ENCODE measurements around the gene AKAIN1.

The AKAIN1 gene

DNA sequence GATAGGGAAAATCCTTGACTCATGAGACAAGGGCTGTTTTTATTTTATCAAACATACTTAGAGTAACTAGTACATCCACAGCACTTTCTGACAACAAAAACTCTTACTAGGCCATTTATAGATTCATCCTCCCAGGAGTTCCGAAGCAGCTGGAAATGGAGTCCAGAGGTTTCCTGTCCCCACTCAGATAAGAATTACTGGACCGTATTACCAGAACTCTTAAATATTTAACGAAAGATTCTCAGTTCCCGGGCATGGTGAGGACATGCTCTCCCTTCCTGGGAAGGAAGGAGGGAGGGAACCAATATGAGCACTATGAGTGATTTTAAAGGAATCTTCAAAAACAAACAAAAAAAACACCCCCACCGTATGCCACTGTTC, 41.2 kb downstream of the AKAIN1 start:
- Histone ChIP-seq H3K4me3 (ENCODE audit: severe bottlenecking) (no peak overlapping the region), H3K9me3 (ENCODE audit: severe bottlenecking) (no peaks in the 10 kb centered on the region), H3K36me3 (ENCODE audit: low read depth) (no peaks in the 10 kb centered on the region), H3K4me1 (ENCODE audit: insufficient read depth, poor library complexity, severe bottlenecking) (no peaks in the 10 kb centered on the region), H3K27me3 (ENCODE audit: insufficient read depth, poor library complexity, severe bottlenecking) (no peaks in the 10 kb centered on the region), H3K27ac (ENCODE audit: poor library complexity, severe bottlenecking) (no peak overlapping the region)
- DNase-seq (ENCODE audit: low spot score) (no peak), ATAC-seq (ENCODE audit: low read depth) (no peak)
- TF ChIP-seq, protein P1, sequence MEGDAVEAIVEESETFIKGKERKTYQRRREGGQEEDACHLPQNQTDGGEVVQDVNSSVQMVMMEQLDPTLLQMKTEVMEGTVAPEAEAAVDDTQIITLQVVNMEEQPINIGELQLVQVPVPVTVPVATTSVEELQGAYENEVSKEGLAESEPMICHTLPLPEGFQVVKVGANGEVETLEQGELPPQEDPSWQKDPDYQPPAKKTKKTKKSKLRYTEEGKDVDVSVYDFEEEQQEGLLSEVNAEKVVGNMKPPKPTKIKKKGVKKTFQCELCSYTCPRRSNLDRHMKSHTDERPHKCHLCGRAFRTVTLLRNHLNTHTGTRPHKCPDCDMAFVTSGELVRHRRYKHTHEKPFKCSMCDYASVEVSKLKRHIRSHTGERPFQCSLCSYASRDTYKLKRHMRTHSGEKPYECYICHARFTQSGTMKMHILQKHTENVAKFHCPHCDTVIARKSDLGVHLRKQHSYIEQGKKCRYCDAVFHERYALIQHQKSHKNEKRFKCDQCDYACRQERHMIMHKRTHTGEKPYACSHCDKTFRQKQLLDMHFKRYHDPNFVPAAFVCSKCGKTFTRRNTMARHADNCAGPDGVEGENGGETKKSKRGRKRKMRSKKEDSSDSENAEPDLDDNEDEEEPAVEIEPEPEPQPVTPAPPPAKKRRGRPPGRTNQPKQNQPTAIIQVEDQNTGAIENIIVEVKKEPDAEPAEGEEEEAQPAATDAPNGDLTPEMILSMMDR (IDR thresholded peaks at IDR 0.05; ENCODE audit: poor library complexity, severe bottlenecking): no peak

DNA sequence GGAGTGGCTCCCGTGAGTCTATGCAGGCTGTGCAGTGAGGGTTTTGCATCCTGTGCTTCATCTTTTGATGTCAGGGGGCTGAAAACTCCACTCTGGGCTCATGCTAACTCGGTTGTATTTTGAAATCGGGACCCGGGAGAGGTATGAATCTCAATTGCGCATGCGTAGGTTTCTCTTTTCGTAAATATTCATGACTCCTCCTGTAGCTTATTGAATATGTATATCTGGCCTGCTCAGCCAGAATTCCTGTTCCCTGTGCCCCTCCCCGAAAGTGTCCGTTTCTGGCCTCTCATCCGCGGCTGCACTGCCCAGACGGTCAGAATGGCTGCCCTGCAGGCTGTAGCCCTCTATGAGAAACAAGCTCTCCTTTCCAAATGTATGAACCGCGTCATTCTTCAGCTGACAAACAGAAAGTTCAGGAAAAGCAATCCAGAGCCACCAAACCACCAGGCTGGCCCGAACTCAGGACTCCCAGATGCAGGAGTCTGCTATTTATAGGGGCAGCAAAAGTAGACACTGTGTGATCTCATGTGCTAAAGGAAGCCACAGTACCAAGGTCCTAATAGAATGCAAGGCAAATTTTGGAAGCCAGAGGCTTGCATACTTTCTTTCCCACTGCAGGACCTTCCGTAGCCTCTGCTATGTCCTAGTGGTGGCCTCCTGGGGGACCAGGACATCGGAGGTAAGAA, 41.7 kb downstream of the AKAIN1 start:
- no peaks in the 10 kb centered on the region for H3K4me1 ChIP-seq (ENCODE audit: insufficient read depth, poor library complexity, severe bottlenecking)
- H3K4me3 ChIP-seq (ENCODE audit: severe bottlenecking): no peak overlapping the region
- no peak for DNase-seq (ENCODE audit: low spot score)
- H3K27ac ChIP-seq (ENCODE audit: poor library complexity, severe bottlenecking): no peak overlapping the region
- no peaks in the 10 kb centered on the region for H3K9me3 ChIP-seq (ENCODE audit: severe bottlenecking)
- H3K36me3 ChIP-seq (ENCODE audit: low read depth): no peaks in the 10 kb centered on the region
- ATAC-seq (ENCODE audit: low read depth): no peak
- TF ChIP-seq, protein P1 (IDR thresholded peaks at IDR 0.05; ENCODE audit: poor library complexity, severe bottlenecking): no peak
- no peaks in the 10 kb centered on the region for H3K27me3 ChIP-seq (ENCODE audit: insufficient read depth, poor library complexity, severe bottlenecking)

DNA sequence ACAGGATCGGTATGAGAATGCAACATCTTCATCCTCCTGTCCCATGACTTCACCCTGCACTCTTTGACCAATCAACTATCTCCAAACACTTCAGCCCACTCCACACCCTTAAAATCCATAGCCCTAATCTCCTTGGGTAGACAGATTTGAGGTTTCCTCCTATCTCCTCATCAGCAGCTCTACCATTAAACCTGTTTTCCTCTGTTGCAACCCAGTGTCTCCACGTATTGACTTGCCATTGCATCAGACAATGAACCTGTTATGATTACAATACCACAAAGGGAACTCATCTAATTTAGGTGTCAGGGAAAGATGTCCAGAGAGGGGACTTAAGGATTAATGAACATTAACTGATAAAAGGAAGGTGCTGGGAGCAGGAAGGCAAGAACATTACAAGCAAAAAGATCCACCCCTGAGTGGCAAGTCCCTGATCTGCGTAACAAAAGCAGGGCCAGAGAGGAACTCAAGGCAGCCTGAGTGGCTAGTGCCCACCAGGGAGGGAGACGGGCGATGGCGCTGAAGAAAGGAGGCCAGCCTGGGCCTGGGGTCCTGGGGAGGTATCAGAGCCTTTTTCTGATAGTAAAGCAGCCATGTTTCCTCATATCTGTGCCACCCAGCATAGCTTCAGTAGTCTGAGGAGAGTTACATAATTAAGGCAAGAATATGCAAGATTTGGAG, 44.6 kb downstream of the AKAIN1 start:
- Histone ChIP-seq H3K4me1 (ENCODE audit: insufficient read depth, poor library complexity, severe bottlenecking) (no peaks in the 10 kb centered on the region), H3K36me3 (ENCODE audit: low read depth) (no peaks in the 10 kb centered on the region), H3K27me3 (ENCODE audit: insufficient read depth, poor library complexity, severe bottlenecking) (no peaks in the 10 kb centered on the region), H3K9me3 (ENCODE audit: severe bottlenecking) (no peaks in the 10 kb centered on the region), H3K27ac (ENCODE audit: poor library complexity, severe bottlenecking) (no peak overlapping the region), H3K4me3 (ENCODE audit: severe bottlenecking) (no peak overlapping the region)
- TF ChIP-seq, protein P1 (IDR thresholded peaks at IDR 0.05; ENCODE audit: poor library complexity, severe bottlenecking): no peak
- ATAC-seq (ENCODE audit: low read depth): no peak
- no peak for DNase-seq (ENCODE audit: low spot score)

DNA sequence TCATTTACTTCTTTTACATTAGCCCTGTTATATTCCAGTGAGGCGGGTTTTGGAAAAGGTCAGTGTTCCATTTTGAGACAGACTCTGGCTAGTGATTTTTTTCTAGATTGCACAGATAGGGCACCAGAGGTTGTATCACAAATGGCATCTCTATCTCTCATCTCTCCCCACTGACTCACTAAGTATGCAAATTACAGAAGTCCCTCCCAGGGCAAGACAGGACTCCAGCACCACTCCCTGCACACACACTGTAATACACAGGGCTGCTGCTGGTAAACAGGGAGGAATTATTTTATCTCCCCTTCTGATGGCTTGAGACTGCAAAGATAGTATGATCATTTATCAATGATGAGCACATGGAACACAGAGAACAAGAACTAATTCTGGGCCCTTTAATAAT, 46.2 kb downstream of the AKAIN1 start:
- Histone ChIP-seq H3K9me3 (ENCODE audit: severe bottlenecking) (no peaks in the 10 kb centered on the region), H3K27ac (ENCODE audit: poor library complexity, severe bottlenecking) (no peak overlapping the region), H3K36me3 (ENCODE audit: low read depth) (no peaks in the 10 kb centered on the region), H3K4me1 (ENCODE audit: insufficient read depth, poor library complexity, severe bottlenecking) (no peaks in the 10 kb centered on the region), H3K4me3 (ENCODE audit: severe bottlenecking) (no peak overlapping the region), H3K27me3 (ENCODE audit: insufficient read depth, poor library complexity, severe bottlenecking) (no peaks in the 10 kb centered on the region)
- no peak for DNase-seq (ENCODE audit: low spot score)
- TF ChIP-seq, protein P1 (IDR thresholded peaks at IDR 0.05; ENCODE audit: poor library complexity, severe bottlenecking): no peak
- no peak for ATAC-seq (ENCODE audit: low read depth)

DNA sequence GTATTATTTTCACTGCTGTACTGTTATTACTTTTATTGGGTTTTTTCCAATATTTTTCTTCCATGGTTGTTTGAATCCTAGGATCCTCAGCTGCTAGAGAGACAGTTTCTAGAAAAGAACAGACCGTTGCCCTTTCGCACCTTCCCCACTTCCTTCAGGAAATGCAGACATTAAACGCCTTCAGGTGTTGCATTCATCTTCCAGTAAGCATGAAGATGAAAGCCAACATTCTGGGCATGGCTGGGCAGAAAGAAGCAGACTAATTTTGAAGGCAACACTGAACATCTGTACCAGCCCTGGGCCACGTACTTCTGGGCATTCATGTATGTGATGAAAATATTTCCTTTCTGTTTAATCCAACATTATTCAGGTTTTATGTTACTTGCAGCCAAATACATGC, 51.0 kb downstream of the AKAIN1 start:
- Histone ChIP-seq H3K27me3 (ENCODE audit: insufficient read depth, poor library complexity, severe bottlenecking) (no peaks in the 10 kb centered on the region), H3K4me3 (ENCODE audit: severe bottlenecking) (no peak overlapping the region), H3K4me1 (ENCODE audit: insufficient read depth, poor library complexity, severe bottlenecking) (no peaks in the 10 kb centered on the region), H3K9me3 (ENCODE audit: severe bottlenecking) (no peaks in the 10 kb centered on the region), H3K36me3 (ENCODE audit: low read depth) (no peaks in the 10 kb centered on the region), H3K27ac (ENCODE audit: poor library complexity, severe bottlenecking) (no peak overlapping the region)
- DNase-seq (ENCODE audit: low spot score): no peak
- no peak for ATAC-seq (ENCODE audit: low read depth)
- TF ChIP-seq, protein P1 (IDR thresholded peaks at IDR 0.05; ENCODE audit: poor library complexity, severe bottlenecking): no peak

Data from RWPE2 (cell line).